HG02885 (cell line): ENCODE measurements around the gene OR10D3.
A peak's percentile ranks its signal among the peaks of the same experiment; 100 is the strongest.
"Not testable (repeated sequence)": the region's sequence is repeated elsewhere in the genome, so short reads cannot be mapped to it uniquely, and the experiment has no call there.

ENCODE experiments used
- ATAC-seq: cut with Tn5 transposase; IDR thresholded peaks from one replicate; pipeline ENCODE4 v1.9.1; 2021; ENCODE audit warnings: mild to moderate bottlenecking; ENCODE audit not compliant: unreplicated experiment, poor library complexity

OR10D3 gene

GRCh38 chr11:124194293-124195188 is 11.4 kb downstream of the OR10D3 start:
- no peak for ATAC-seq

GRCh38 chr11:124195189-124195734 is 12.1 kb downstream of the OR10D3 start:
- peak; percentile 84 for ATAC-seq

GRCh38 chr11:124197999-124198398 is 14.9 kb downstream of the OR10D3 start:
- no peak for ATAC-seq

GRCh38 chr11:124198897-124199296 is 15.8 kb downstream of the OR10D3 start:
- no peak for ATAC-seq

GRCh38 chr11:124199702-124200101 is 16.6 kb downstream of the OR10D3 start:
- no peak for ATAC-seq

- no peak for ATAC-seq
Measured at GRCh38 chr11:124200671-124201070, 17.5 kb downstream of the OR10D3 start.

- no peak for ATAC-seq
Measured at GRCh38 chr11:124202951-124203350, 19.8 kb downstream of the OR10D3 start.

GRCh38 chr11:124204008-124204407 is 20.9 kb downstream of the OR10D3 start:
- ATAC-seq = no peak

- ATAC-seq = no peak
Measured at GRCh38 chr11:124207102-124207792, 24.1 kb downstream of the OR10D3 start.

GRCh38 chr11:124209824-124210357 is 26.7 kb downstream of the OR10D3 start:
- ATAC-seq = no peak

- no peak for ATAC-seq
Measured at GRCh38 chr11:124210421-124210820, 27.3 kb downstream of the OR10D3 start.

- ATAC-seq = no peak
Measured at GRCh38 chr11:124211321-124211720, 28.2 kb downstream of the OR10D3 start.

GRCh38 chr11:124214027-124214426 is 30.9 kb downstream of the OR10D3 start:
- ATAC-seq = no peak

GRCh38 chr11:124219126-124219525 is 36.0 kb downstream of the OR10D3 start:
- ATAC-seq = no peak

- no peak for ATAC-seq
Measured at GRCh38 chr11:124222407-124222806, 39.3 kb downstream of the OR10D3 start.

GRCh38 chr11:124224618-124225423 is 41.7 kb downstream of the OR10D3 start:
- not testable (repeated sequence) for ATAC-seq

- no peak for ATAC-seq
Measured at GRCh38 chr11:124225471-124225870, 42.3 kb downstream of the OR10D3 start.

GRCh38 chr11:124233376-124233775 is 50.2 kb downstream of the OR10D3 start:
- ATAC-seq = no peak
